Right atrium auricular region (tissue), 2 donors: ENCODE data around the gene C11orf91. TPM values are rescaled to one million over a fixed set of nuclear protein-coding genes. Genes with fewer than 3 reads are reported as not detected.

ENCODE experiments used
- DNase-seq: peaks from one replicate; pipeline ENCODE4 v3.0.0-alpha.2; 2019; ENCODE audit warnings: low spot score
- H3K27ac ChIP-seq, 2 donors: fragments of 200-600 bp; sonication (generic); 1 replicate in 1 of 2; 2 replicates in 1 of 2; pipeline ENCODE4 v1.5.1; 2016 to 2019
- H3K27me3 ChIP-seq, 2 donors: fragments of 200-600 bp; sonication (generic); one replicate each; pipeline versions ENCODE4 v1.5.1 to v1.6.0; 2017 to 2019
- H3K36me3 ChIP-seq: fragments of 200-600 bp; sonication (generic); one replicate; pipeline ENCODE4 v1.5.1; 2016
- H3K4me1 ChIP-seq, 2 donors: fragments of 200-600 bp; sonication (generic); one replicate each; pipeline versions ENCODE4 v1.5.1 to v1.6.0; 2017 to 2019
- H3K4me3 ChIP-seq, 2 donors: fragments of 200-600 bp; sonication (generic); 1 replicate in 1 of 2; 2 replicates in 1 of 2; pipeline ENCODE4 v1.5.1; 2017 to 2019; ENCODE audit warnings: mild to moderate bottlenecking in 1 of 2, moderate library complexity in 1 of 2
- H3K9me3 ChIP-seq, 2 donors: fragments of 200-600 bp; sonication (generic); one replicate each; pipeline ENCODE4 v1.5.1; 2019
- CTCF ChIP-seq, 2 donors: fragments of 200-600 bp; sonication (generic); IDR thresholded peaks; one replicate each; pipeline ENCODE4 v1.5.1; 2019; ENCODE audit warnings: antibody characterized with exemption in 2 of 2
- total RNA-seq, 2 donors: library from RNA; depleted of rRNA; stranded (reverse); fragments of >200 nt; gene quantifications; one replicate each; pipeline ENCODE4 v1.1.0, GENCODE V29; 2016

The C11orf91 gene
- total RNA-seq, 2 donors from 2014 or later = not detected

- no peak for TF ChIP-seq CTCF (IDR thresholded peaks at IDR 0.05)
- Histone ChIP-seq H3K27me3 (no peaks in the 10 kb centered on the region), H3K36me3 (peaks cover 8% of the 10 kb centered on the region), H3K27ac (peak overlapping the region; percentile 96 to 99), H3K4me3 (no peak overlapping the region), H3K9me3 (no peaks in the 10 kb centered on the region), H3K4me1 (peaks cover 0 to 35% of the 10 kb centered on the region in 2 donors)
- no peak for DNase-seq
These were observed 36.8 kb upstream of the C11orf91 start for GRCh38 chr11:33737362-33737821.

GRCh38 chr11:33736148-33736812 is 35.7 kb upstream of the C11orf91 start, which contains the start of gene CD59:
TSS of gene CD59 (minus strand) at chr11:33736423. CDS start at chr11:33722445, 13,978 bp downstream.
- peak within 1 kb of the TSS; percentile 96 to 99 for H3K27ac ChIP-seq
- no peaks in the 10 kb centered on the region for H3K27me3 ChIP-seq
- H3K9me3 ChIP-seq = no peaks in the 10 kb centered on the region
- peak; percentile 95 for DNase-seq
- H3K4me1 ChIP-seq = peaks cover 0 to 46% of the 10 kb centered on the region in 2 donors
- H3K36me3 ChIP-seq = peaks cover 8% of the 10 kb centered on the region
- no peak for TF ChIP-seq CTCF (IDR thresholded peaks at IDR 0.05)
- peak within 1 kb of the TSS; percentile 88 to 91 for H3K4me3 ChIP-seq

- Histone ChIP-seq H3K4me1 (peaks cover 0 to 54% of the 10 kb centered on the region in 2 donors), H3K9me3 (no peaks in the 10 kb centered on the region), H3K36me3 (peaks cover 8% of the 10 kb centered on the region), H3K27ac (peak overlapping the region; percentile 96 to 99), H3K27me3 (no peaks in the 10 kb centered on the region), H3K4me3 (peak overlapping the region; percentile 88 to 91)
- DNase-seq = no peak
- TF ChIP-seq CTCF (IDR thresholded peaks at IDR 0.05) = no peak
These were observed 34.9 kb upstream of the C11orf91 start for GRCh38 chr11:33735271-33736147.

- peak overlapping the region; percentile 88 to 91 for H3K4me3 ChIP-seq
- no peak for TF ChIP-seq CTCF (IDR thresholded peaks at IDR 0.05)
- no peaks in the 10 kb centered on the region for H3K9me3 ChIP-seq
- no peak for DNase-seq
- H3K27ac ChIP-seq = peak overlapping the region; percentile 96 to 99
- no peaks in the 10 kb centered on the region for H3K27me3 ChIP-seq
- H3K36me3 ChIP-seq = peaks cover 8% of the 10 kb centered on the region
- peaks cover 0 to 63% of the 10 kb centered on the region in 2 donors for H3K4me1 ChIP-seq
These were observed 34.0 kb upstream of the C11orf91 start for GRCh38 chr11:33734441-33735270.

GRCh38 chr11:33733980-33734379 is 33.4 kb upstream of the C11orf91 start:
- H3K9me3 ChIP-seq = no peaks in the 10 kb centered on the region
- H3K27ac ChIP-seq = peak overlapping the region; percentile 96 to 99
- no peak for TF ChIP-seq CTCF (IDR thresholded peaks at IDR 0.05)
- peaks cover 8% of the 10 kb centered on the region for H3K36me3 ChIP-seq
- peak overlapping the region; percentile 88 to 91 for H3K4me3 ChIP-seq
- no peaks in the 10 kb centered on the region for H3K27me3 ChIP-seq
- no peak for DNase-seq
- peaks cover 0 to 69% of the 10 kb centered on the region in 2 donors for H3K4me1 ChIP-seq
